RPMI8226 (cell line): ENCODE data around the gene S100A1.
A peak's percentile ranks its signal among the peaks of the same experiment; 100 is the strongest.
"Not testable (repeated sequence)": the region's sequence is repeated elsewhere in the genome, so short reads cannot be mapped to it uniquely, and the experiment has no call there.

Experiments used
- DNase-seq: peaks from one replicate; pipeline ENCODE4 v3.0.0-alpha.2; 2015

The S100A1 gene

DNA sequence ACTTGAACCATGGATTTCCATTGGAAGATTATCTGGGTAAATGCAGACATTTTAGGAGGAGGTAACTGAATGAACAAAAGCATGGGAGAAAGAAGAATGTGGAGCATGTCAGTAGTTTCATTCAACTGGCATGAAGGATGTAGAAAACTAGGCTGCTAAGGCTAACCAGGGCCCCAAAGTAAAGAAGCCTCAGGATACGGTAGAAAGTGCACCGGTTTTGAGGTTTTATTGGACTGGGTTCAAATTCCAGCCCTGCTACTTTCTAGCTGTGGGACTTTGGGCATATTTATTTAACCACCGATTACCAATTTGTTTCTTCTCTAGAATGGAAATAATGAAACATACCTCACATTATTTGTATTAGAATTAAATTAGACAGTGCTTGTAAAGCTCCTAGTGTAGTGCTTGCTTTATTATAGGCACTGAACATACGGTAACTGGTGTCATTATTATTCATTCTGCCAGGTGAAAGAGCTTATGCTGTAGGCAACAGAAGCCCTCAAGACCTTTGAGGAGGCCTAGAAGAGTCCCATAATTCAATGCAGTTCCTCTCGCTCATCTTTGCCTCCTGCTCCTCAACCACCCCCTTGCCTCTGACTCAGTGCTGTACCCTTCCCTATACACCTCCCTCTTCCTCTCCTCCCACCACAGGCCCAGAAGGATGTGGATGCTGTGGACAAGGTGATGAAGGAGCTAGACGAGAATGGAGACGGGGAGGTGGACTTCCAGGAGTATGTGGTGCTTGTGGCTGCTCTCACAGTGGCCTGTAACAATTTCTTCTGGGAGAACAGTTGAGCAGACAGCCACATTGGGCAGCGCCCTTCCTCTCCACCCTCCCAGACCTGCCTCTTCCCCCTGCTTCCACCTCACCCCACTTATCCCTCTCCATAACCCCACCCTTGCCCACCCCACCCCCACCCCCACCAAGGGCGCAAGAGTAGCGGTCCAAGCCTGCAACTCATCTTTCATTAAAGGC lies 3.1 kb downstream of the S100A1 start:
- DNase-seq = no peak

DNA sequence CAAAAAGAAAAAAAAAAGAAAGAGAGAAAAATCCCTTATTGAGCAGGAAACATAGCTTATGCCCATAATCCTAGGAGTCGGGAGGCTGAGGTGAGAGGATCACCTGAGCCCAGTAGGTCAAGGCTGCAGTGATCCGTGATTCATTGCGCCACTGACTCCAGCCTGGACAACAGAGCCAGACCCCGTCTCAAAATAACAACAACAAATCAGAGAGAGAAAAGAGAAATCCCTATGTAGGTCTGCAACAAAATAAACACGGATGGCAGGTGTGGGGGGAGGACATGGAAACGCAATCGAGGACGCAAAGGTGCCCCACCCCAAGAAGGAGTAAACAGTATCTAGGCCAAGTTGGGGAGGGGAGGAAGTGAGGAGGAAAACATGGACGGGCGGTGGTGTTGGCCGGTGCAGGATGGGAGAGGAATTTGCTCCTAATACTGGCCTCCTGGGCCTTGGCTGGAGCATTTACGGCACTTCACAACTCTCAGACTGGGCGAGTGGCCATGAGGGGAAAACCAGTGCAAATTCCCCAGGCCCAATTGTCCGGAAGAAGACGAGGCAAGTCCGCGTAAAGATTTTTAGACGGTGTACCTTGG lies 5.0 kb downstream of the S100A1 start:
- DNase-seq = no peak

DNA sequence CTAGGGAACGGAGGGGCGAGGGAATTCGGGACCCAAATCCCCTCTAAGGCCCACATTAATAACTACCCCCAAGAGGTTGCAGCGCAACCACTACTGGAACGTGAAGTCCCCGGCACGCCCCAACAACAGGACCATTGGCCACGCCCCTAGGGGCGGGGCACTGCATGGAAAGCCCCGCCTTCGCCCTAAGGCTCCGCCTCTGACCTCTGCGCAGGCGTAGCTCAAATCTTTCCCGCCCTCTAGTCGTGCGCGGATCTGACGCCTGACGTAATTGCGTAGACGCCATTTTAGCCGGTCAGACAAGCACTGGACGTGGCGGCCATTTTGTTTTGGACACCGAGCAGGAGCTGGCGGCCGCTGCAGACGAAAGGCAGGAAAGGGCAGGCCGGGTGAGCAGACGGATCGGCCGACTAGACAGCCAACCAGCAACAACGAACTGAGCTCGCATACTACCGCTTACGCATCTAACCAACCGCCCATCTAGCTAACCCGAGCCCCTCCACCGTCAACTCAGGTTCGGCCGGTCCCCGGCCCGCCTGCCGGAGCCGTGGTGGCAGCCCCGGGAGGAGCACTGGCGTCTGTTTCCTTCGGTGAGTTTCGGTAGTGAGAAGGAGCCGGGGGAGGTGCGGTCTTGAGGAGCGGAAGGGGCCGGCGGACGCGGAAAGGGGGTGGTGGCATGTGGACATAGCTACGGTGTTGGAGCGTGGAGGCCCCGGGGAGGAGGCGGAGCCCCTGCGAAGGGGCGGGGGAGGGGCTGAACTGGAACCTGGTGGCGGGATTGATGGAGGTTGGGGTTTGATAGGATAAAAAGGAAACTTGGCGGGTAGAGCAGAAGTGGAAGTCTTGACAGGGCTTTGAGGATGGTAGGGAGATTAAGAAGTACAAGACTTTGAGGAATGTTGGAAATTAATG lies 5.8 kb downstream of the S100A1 start, which contains the start of gene CHTOP:
TSS of gene CHTOP (plus strand) at position 313 of the 912 bp plus-strand sequence. CDS start 2,523 bp downstream, outside the sequence.
- DNase-seq = peak; percentile 99

DNA sequence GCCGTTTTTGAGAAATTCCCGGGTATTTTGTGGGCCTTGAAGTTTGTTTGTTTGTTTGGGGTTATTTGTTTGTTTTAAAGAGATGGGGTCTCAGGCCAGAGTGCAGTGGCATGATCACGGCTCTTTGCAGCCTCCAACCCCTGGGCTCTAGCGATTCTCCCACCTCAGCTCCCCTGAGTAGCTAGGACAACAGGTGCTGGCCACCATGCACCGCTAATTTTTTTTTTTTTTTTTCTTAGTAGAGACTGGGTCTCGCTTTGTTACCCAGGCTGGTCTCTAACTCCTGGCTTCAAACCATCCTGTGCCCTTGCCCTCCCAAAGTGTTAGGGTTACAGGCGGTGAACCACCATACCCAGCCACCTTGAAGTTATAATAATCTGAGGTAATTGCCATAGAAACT lies 7.6 kb downstream of the S100A1 start:
- no peak for DNase-seq

DNA sequence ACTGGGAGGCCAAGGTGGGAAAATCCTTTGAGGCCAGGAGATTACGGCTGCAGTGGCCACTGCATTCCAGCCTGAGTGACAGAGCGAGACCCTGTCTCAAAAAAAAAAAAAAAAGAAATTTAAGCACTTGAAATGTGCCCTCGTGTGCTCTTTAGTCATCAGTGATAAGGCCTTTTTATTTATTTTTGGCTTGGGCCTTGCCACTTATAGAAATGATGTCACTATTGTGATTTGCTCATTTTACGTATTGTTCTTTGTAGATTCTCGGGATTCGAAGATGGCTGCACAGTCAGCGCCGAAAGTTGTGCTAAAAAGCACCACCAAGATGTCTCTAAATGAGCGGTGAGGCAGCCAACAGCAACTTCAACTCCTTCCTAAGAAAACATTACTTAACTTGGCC lies 8.1 kb downstream of the S100A1 start:
- no peak for DNase-seq

DNA sequence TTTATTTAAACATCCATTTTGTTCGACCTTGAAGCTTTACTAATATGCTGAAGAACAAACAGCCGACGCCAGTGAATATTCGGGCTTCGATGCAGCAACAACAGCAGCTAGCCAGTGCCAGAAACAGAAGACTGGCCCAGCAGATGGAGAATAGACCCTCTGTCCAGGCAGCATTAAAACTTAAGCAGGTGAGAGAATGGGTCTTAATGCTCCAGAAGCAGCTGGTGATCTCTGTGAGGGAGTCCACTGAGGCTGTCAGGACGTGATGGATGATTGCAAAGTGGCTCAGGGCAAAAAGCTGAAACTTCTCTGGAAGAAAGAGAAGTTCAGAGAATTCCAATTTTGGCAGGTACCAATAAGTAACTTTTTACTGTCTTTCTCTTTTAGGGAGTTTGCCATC lies 10.0 kb downstream of the S100A1 start:
- no peak for DNase-seq

DNA sequence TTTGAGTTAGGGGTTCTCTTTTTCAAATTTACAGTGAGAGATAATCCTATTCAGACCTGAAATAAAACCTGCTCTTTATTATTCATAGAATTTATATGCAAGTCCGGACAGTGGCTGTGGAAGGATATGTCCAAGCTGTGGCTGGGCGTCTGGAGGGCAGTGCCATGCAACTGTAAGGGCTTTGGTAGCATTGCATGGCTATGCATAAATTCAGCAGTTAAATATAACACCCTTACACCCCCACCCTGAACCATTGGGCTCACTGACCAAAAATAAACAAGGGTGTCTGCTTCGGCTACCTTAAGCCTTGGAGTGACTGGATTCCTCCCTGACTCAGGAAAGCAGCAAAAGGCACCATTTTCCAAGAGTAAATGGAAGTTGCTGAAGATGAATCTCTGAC lies 11.0 kb downstream of the S100A1 start:
- no peak for DNase-seq

DNA sequence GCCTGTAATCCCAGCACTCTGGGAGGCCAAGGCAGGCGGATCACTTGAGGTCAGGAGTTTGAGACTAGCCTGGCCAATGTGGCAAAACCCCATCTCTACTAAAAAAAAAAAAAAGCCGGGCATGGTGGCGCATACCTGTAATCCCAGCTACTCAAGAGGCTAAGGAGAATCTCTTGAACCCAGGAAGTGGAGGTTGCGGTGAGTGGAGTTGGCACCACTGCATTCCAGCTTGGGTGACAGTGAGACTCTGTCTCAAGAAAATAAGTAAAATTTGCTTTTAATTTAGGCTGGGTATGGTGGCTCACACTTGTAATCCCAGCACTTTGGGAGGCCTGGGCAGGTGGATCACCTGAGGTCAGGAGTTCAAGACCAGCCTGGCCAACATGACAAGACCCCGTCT lies 12.0 kb downstream of the S100A1 start:
- DNase-seq = not testable (repeated sequence)

DNA sequence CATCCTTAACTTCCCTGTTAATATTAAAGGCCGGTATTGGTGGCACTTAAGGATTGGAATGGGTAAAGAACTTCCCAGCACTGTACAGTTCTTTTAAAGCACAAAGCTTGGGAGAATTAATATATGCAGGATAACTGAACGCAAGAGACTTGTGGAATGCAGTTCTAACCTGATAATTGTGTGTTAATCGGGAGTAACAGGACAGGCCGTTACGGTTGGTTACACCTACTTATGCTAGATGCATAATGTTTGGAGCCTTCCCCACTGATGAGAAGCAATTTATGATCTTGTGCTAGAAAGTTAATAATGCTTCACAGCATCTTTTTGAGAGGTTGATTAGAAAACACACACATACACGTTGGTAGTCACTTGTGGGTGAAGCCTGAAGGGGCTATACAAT lies 12.6 kb downstream of the S100A1 start:
- DNase-seq = no peak

DNA sequence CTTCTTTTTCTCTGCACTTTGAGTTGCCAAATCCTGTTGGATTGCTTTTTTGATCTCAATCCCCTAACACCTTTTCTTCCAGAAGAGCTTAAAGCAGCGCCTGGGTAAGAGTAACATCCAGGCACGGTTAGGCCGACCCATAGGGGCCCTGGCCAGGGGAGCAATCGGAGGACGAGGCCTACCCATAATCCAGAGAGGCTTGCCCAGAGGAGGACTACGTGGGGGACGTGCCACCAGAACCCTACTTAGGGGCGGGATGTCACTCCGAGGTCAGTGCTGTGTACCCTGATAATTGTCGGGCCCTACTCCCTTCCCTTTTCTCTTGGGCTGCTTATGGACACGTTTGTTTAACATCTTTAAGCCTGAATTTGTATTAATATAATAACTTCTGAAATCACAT lies 13.9 kb downstream of the S100A1 start:
- DNase-seq = no peak

DNA sequence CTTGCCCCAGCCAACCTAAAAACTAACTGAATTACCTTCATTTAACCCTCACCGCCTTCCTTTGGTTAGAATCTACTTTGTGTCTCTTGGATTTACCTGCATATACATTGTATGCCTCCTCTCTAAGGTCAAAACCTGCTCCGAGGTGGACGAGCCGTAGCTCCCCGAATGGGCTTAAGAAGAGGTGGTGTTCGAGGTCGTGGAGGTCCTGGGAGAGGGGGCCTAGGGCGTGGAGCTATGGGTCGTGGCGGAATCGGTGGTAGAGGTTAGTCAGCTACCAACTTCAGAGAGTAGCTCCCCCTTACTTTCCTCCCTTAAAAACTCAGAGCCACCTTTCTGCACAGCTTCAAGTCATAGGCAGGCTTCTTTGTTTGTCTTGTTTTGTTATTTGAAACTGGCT lies 14.9 kb downstream of the S100A1 start:
- DNase-seq = no peak

DNA sequence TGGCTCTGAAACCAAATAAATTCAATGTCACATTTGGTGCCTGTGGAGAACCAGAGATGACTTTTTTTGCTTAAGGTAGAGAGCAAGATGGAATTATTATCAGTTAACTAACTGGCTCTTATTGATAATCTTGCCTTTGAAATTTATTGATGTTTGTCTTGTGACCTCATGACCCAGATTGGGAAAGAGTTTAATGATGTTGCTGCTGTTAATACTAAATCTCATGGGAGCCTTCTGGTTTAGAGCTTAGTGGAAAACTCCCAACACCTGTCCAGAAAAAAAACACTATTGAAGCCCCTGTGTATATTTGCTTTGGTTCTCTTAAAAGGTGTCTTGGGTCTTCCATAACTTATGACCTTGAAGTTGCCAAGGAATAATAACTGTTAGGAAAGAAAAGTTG lies 15.6 kb downstream of the S100A1 start:
- no peak for DNase-seq

DNA sequence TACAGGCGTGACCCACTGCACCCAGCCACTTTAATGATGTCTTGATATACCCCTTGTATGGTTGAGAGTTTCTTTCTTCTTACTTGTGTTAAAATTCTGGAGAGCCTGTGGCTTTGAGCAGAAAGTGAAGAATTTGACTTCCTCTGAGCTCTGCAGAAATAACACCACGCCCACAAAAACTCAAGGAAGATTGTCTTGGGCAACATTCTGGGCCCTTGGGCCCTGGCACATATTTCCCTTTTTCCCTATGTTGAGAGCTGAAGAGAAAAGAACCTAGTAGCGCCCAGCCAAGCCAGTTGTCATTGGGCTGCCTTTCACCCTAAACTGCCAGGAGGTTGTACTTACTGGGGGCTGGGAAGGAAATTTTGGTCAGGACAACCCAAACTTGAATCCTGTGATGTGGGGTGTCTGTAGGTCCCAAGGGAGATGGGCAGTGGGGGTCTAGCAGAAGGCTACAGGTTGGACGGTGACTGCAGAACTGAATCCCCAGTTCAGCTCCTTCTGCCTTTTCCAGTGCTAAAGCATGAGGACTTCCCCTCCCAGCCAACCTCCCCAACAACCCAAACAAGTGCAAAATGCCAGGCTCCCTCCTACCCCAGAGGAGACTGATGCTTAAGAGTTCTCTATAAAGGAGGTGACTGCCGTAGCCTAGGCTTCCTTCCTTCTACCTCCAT lies 18.6 kb downstream of the S100A1 start:
- DNase-seq = no peak

DNA sequence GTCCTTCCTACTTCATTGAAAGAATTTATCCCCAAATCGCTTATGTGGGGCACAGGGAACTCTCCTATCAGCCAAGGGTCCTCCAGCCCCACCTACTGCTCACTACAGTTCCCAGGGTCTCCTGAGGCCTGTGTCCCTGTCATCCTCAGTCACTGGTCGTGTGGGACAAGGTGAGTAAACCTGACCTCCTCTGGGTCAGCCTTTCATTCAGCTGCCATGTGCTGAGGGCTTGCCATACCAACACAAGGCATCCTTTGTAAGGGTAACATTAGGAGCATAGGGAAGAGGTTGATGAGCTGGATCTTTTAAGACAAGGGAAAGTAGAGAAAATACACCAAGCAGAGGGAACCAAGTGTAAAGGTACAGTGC lies 19.1 kb downstream of the S100A1 start:
- DNase-seq = no peak

DNA sequence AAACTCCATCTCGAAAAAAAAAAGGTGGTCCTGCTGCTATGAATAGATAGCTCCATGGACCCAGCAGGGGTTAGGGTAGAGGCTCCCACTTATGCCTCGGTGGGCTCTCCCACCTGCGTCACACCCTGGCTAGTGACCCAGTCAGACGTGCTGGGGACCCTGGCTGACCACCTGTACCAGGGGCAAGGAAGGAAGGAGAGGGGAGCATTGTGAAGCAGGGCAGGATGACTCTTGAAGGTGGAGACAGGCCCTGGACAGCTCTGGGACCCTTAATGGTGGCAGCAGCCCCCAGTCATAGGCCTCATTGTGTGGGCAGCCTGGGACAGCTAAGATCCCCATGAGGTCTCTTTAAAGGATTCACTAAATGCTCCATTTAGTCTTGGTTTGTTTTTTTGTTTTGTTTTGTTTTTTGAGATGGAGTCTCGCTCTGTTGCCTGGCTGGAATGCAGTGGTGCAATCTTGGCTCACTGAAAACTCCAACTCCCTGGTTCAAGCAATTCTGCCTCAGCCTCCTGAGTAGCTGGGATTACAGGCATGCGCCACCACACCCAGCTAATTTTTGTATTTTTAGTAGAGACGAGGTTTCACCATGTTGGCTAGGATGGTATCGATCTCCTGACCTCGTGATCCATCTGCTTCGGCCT lies 19.9 kb downstream of the S100A1 start:
- DNase-seq = no peak

DNA sequence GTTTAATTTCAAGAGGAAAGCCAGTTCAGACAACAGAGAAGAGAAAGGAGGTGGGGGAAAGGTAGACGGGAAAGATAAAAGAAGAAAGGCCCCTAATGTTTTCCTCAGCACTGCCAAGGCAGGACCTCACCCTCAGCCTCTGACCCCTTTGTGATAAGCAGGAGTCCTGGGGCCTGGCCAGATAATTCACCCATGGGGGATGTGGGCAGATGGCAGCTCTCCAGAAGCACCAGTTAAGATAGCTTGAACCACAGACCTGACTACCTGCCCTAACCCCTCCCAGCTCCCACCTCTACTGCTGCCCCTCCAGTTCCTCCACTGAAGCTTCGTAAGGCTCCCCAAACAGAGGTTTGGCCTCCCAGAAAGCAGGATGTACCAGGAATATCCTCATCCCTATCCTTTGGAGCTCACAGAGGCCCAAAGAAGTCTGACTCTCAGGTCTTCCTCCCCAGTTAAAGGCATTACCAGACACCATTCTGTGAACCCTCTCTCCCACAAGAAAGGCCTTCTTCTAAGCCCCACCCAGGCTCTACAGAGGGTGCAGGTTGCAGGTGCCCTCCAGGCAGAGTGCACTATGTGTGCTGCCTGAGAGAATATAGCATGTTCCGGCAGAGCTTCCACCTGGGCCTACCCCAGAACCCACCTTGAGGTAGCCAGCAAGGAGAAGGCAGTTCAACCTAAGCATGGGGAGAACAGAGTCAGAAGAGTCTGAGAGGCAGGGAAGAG lies 21.1 kb downstream of the S100A1 start:
- peak; percentile 69 for DNase-seq

DNA sequence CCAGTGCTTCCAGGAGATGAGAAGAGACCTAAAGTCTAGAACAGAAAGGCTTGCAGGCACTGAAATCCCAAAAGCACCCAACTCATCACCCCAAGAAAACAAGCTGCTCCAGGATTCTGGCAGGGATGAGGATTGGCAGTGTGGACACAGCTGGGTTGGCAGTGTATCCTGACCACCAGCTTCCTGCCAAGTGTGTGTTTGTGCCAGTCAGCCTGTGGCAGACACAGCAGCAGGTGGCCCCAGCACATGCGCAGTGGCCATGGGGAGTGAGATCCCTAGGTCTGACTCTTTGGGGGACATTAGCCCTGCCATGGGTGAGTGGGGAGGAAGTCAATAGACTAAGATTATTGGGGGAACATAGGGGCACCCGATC lies 21.6 kb downstream of the S100A1 start:
- peak; percentile 86 for DNase-seq

DNA sequence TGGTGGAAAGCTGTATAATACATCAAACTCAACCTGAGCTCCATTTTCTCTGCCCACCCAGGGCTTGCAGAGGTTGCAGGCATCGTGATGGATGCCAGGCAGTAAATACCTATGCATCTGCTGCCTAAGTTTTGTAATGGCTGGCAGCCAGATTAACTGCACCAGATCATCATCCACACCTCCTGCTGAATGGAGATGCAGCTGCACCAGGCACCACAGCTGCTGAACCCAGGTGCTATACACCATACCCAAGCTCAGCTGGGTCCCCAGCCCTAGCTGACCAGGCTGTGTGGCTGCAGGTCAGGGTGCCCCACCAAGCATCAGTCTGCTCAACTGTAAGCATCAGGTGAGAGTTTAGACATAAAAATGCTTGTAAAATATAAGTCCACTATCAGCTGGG lies 23.5 kb downstream of the S100A1 start:
- DNase-seq = peak; percentile 84

DNA sequence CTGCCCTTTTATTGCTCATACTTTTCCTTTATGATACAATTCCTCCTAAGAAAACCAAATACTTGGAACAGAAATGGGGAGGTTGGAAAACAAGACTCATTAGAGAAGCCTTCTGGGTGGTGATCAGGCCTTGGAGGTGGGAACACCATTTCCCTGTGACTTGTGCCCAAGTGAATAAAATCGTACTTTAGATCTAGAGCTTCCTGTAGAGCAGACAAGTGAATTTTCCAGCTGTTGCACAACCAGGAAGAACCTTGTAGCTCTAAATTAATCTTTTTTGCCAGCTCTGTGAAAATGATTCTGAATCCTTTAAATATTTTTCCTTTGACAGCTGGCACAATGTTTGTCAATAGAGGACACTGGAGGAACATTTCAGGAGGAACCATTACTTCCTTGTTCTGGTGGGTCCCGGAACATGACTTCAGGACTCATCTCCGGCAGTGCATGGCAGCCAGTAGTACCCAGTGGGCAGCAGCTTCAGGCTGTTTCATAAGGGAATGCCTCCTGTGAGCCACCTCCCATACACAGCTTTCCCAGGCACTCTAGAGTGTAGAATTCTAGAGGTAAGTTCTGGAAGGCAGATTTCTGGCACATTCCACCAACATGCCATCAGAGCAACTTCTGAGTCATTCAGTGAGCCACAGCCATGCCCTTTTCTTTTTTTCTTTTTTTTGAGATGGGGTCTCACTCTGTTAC lies 24.7 kb downstream of the S100A1 start:
- no peak for DNase-seq

DNA sequence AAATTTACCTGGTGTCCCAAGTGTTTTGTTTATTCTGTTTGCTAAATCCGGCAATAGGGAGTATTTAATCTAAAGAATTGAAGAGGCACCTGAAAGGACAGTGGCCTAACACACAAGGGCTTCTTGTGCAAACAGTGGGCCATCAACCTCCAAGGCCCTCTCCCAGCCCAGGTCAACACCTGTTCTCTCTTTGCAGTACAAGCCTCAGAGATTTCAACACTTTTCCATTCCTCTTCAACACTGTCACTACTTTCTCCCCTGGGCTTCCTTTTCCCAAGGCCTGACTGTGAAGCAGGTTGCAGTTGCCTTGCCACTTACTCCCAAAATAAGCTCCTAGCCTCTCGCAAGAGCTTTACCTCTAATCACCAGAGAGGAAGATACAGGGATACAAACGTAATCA lies 27.1 kb downstream of the S100A1 start:
- no peak for DNase-seq
